ENCODE measurements around the gene FLAD1.
A peak's percentile ranks its signal among the peaks of the same experiment; 100 is the strongest.

Gene FLAD1

GRCh38 chr1:154982897-154983648 is at the start of gene FLAD1:
Gene FLAD1 (plus strand): TSS chr1:154983344. CDS start chr1:154983695, 351 bp downstream.
- DNase-seq (ENCODE audit: low read depth, low spot score), result peak; percentile 92

GRCh38 chr1:154934358-154934948 is 48.7 kb upstream of the FLAD1 start:
- DNase-seq (ENCODE audit: low read depth, low spot score), result no peak

- DNase-seq (ENCODE audit: low read depth, low spot score), result no peak
Observed at GRCh38 chr1:154935749-154936554, 47.2 kb upstream of the FLAD1 start.

DNA sequence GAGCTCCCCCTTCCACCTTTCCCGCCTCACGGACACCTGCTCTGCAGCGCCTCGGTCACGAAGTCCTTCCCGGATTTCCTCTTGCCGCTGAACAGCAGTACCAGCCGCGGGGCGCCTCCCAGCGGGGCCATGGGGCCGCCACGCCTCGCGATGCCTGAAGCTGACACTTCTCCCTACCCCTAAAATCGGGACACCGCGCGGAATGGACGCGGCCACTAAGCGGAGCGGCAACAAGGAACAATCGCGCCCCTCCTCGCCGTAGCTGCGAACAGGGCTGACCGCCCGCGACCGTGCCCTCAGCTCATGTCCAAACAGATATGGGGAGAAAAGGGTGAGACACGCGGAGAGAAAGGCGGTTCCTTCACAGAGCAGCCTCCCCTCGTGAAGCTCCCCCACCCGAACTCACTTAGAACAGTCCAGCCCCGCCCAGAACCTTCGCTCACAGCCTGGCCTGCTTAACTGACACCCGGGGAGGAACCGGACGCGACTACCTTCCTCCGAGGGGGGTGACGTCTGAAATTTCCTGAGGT is 46.5 kb upstream of the FLAD1 start, which contains the start of gene PMVK:
PMVK (minus strand) TSS at position 165 of the 530 bp plus-strand sequence; CDS start at position 131, 34 bp downstream.
- peak; percentile 91 for DNase-seq (ENCODE audit: low read depth, low spot score)

- DNase-seq (ENCODE audit: low read depth, low spot score), result peak; percentile 71
Observed at GRCh38 chr1:154937085-154937987, 45.8 kb upstream of the FLAD1 start.

DNA sequence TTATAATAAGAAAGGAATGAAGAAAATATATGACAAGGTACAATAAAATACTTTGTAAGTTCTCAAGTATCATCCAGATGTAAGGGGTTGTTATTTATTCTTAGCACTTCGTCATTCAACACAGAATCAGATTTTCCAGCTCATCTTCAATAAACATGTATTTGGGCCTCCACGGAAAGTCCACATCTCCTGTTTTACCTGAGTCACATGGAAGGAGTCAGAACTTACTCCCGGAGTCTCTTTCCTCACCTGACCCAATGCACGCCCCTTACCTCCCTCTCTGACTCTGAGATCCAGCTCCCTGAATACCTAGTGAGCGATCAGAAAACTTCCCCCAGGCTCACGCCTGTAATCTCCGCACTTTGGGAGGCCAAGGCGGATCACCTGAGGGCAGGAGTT is 45.2 kb upstream of the FLAD1 start:
- DNase-seq (ENCODE audit: low read depth, low spot score), result no peak

DNA sequence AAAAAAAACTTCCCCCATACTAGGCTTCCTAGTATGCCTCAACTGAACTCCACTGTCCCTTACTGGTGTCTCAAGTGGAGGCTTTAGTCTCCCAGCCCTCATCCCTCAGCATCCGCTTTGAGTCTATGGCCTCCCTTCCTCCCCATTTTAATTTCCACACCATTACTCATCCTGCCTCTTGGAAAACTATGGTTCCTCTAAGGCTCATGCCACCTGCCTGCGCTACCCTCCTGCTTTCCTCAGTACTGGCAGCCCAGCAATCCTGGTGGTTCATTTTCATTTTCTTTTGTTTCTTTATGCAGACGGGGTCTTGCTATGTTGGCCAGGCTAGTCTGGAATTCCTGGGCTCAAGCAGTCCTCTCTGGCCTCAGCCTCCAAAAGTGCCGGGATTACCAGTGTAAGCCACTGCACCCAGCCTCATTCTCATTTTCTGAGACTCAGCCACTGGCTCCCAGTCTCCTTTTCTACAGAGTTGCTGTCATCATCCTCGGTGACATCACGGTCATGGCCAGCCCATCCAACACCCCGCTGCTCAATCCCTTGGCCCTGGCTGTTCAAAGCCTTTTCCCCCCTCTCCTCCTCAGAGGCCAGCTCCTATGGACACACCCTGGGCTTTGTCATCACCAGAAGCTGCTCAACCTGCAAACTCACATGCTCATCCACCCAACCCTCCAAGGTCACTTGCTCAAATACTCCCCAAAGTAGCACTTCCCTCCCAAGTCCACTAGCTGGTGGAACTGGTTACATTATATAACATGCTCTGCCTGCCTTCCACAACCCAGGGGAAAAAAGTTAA is 44.3 kb upstream of the FLAD1 start:
- no peak for DNase-seq (ENCODE audit: low read depth, low spot score)

GRCh38 chr1:154940213-154940560 is 43.0 kb upstream of the FLAD1 start:
- DNase-seq (ENCODE audit: low read depth, low spot score), result no peak

DNA sequence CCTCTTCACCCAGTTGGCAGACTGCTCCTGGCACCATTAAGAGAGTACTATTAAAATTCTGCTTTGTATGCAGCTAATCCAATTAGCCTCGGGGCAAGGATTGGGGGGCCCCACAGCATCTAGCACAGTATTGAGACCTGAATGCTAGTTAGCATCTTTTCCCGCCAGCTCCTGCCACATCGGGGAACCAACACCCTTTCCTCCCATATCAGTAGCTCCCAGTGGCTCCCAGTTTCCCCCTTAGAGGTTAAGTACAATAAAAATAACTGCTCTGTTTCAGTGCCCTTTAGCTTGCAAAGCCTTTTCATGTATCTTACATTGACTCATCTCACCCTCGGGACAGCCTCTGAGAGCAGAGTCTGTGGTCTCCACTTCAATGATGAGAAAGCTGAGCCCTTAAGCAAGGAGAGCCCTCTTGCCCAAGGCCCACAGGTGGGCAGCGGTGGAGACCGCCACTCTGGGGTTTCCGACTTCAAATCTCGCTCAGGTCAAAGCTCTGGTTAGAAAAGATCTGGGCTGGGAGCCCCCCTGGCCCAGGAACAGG is 42.4 kb upstream of the FLAD1 start:
- no peak for DNase-seq (ENCODE audit: low read depth, low spot score)

DNA sequence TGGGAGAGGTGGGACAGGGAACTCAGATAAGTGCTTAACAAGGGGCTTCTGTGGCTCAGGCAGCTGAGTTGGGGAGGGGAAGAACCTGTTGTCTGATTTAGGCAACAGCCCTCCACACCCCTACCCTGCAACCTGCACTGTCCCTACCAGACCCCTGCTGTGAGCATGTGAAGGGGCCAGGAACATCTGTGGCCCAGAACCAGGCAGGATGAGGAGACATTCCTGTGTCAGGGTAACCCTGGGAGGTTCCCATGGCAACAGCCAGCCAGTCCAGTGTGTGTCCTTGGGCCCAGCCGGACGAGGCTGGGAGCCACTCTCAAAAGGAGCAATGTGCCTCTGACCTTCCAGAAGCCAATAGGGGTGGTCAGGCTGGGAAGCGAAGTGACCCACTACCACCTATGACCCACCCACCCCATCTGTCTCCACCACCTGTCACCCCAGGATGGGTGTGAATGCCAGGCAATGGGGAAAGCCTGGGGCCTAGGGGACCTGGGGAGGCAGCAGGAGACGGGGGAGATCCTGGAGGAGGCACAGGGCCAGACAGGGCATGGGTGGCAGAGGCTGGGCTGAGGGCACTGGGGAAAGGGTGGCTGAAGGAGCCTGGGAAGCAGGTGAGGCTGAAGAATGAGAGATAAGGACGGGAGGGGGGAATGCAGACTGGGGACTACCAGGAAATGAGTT is 41.7 kb upstream of the FLAD1 start:
- DNase-seq (ENCODE audit: low read depth, low spot score), result no peak

GRCh38 chr1:154943649-154944400 is 39.3 kb upstream of the FLAD1 start:
- DNase-seq (ENCODE audit: low read depth, low spot score), result no peak

- no peak for DNase-seq (ENCODE audit: low read depth, low spot score)
Observed at GRCh38 chr1:154944401-154945159, 38.6 kb upstream of the FLAD1 start.

GRCh38 chr1:154945160-154945961 is 37.8 kb upstream of the FLAD1 start:
- no peak for DNase-seq (ENCODE audit: low read depth, low spot score)

GRCh38 chr1:154945962-154946850 is 36.9 kb upstream of the FLAD1 start:
- DNase-seq (ENCODE audit: low read depth, low spot score), result no peak

GRCh38 chr1:154948079-154948478 is 35.1 kb upstream of the FLAD1 start:
- no peak for DNase-seq (ENCODE audit: low read depth, low spot score)

Data from activated naive CD8-positive, alpha-beta T cell treated with anti-CD3 and anti-CD28 coated beads, Interleukin-2, amount 50 U/mL, for 16 hours (primary cell).